ENCODE data around the gene LGALS8.

Gene LGALS8

GRCh38 chr1:236518322-236518721, 5.5 kb upstream of the LGALS8 start:
- TF ChIP-seq CTCF (IDR thresholded peaks at IDR 0.05; ENCODE audit: control insufficient read depth, insufficient read depth, low read depth, low read length, missing control alignments), result no peak
- no peak overlapping the region for H3K4me3 ChIP-seq (ENCODE audit: control insufficient read depth, low read depth, low read length)
- no peak for DNase-seq (ENCODE audit: low read depth)

- H3K4me3 ChIP-seq (ENCODE audit: control insufficient read depth, low read depth, low read length), result no peak overlapping the region
- DNase-seq (ENCODE audit: low read depth), result no peak
- TF ChIP-seq CTCF (IDR thresholded peaks at IDR 0.05; ENCODE audit: control insufficient read depth, insufficient read depth, low read depth, low read length, missing control alignments), result no peak
Observed at GRCh38 chr1:236520445-236521005, 3.3 kb upstream of the LGALS8 start.

GRCh38 chr1:236522937-236523703, 662 bp upstream of the LGALS8 start:
- TF ChIP-seq CTCF (IDR thresholded peaks at IDR 0.05; ENCODE audit: control insufficient read depth, insufficient read depth, low read depth, low read length, missing control alignments), result no peak
- H3K4me3 ChIP-seq (ENCODE audit: control insufficient read depth, low read depth, low read length), result peak overlapping the region; percentile 92
- DNase-seq (ENCODE audit: low read depth), result no peak

- TF ChIP-seq CTCF (IDR thresholded peaks at IDR 0.05; ENCODE audit: control insufficient read depth, insufficient read depth, low read depth, low read length, missing control alignments), result no peak
- H3K4me3 ChIP-seq (ENCODE audit: control insufficient read depth, low read depth, low read length), result peak overlapping the region; percentile 92
- DNase-seq (ENCODE audit: low read depth), result peak; percentile 59
Observed at GRCh38 chr1:236524142-236524894, 536 bp downstream of the LGALS8 start.

GRCh38 chr1:236524895-236525184, 1.1 kb downstream of the LGALS8 start:
- no peak for DNase-seq (ENCODE audit: low read depth)
- TF ChIP-seq CTCF (IDR thresholded peaks at IDR 0.05; ENCODE audit: control insufficient read depth, insufficient read depth, low read depth, low read length, missing control alignments), result no peak
- H3K4me3 ChIP-seq (ENCODE audit: control insufficient read depth, low read depth, low read length), result peak overlapping the region; percentile 92

GRCh38 chr1:236526079-236526478, 2.3 kb downstream of the LGALS8 start:
- H3K4me3 ChIP-seq (ENCODE audit: control insufficient read depth, low read depth, low read length), result no peak overlapping the region
- TF ChIP-seq CTCF (IDR thresholded peaks at IDR 0.05; ENCODE audit: control insufficient read depth, insufficient read depth, low read depth, low read length, missing control alignments), result no peak
- no peak for DNase-seq (ENCODE audit: low read depth)

Measured in AG09309 (cell line).